Loucy (cell line): ENCODE results near the gene BUB1B.

ENCODE experiments used
- EZH2phosphoT487 ChIP-seq: fragments of 200-600 bp; IDR thresholded peaks from 2 replicates; pipeline ENCODE4 v1.6.1; 2018; ENCODE audit warnings: antibody characterized with exemption, mild to moderate bottlenecking, moderate library complexity, borderline replicate concordance
- TF ChIP-seq, protein P1 (sequence below): fragments of 200-600 bp; sonication (generic); conservative IDR thresholded peaks from 2 replicates; pipeline ENCODE4 v1.5.1; 2014; ENCODE audit warnings: mild to moderate bottlenecking, antibody characterized with exemption, low read length

DNA sequence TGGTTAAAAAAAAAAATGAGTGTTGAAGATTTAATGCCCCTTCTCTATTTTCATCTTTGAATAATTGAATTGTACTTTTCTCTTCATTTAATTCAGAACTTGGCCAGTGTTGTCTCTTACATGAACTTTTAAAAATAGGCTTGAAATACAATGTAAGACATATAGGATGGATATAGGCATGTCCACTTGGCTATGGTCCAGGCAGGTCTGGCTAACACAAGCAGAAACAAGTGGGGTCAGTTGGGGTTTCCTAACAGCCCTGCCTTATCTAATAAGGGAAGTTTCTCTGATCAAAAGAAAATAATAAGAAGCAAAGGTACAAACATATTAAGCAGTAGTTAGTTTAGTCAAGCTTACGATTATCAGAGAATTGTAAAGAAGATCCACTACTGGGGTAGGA lies 58.9 kb downstream of the BUB1B start:
- TF ChIP-seq, protein P1, sequence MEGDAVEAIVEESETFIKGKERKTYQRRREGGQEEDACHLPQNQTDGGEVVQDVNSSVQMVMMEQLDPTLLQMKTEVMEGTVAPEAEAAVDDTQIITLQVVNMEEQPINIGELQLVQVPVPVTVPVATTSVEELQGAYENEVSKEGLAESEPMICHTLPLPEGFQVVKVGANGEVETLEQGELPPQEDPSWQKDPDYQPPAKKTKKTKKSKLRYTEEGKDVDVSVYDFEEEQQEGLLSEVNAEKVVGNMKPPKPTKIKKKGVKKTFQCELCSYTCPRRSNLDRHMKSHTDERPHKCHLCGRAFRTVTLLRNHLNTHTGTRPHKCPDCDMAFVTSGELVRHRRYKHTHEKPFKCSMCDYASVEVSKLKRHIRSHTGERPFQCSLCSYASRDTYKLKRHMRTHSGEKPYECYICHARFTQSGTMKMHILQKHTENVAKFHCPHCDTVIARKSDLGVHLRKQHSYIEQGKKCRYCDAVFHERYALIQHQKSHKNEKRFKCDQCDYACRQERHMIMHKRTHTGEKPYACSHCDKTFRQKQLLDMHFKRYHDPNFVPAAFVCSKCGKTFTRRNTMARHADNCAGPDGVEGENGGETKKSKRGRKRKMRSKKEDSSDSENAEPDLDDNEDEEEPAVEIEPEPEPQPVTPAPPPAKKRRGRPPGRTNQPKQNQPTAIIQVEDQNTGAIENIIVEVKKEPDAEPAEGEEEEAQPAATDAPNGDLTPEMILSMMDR = no peak
- no peak for TF ChIP-seq EZH2phosphoT487
